ENCODE measurements around the gene AMFR. TPM values are rescaled to one million over a fixed set of nuclear protein-coding genes. Genes with fewer than 3 reads are reported as not detected.

Gene AMFR
- total RNA-seq, 1 experiment from 2014 or later = 25.6 TPM

- Mint-ChIP-seq H3K36me3 (ENCODE audit: insufficient read depth in 1 of 3, low read depth in 3 of 3) (peaks cover 10 to 16% (median 12%) of the 10 kb centered on the region in 3 experiments; a peak in 6 of 7 replicates), H3K4me3 (no peak overlapping the region), H3K9me3 (no peaks in the 10 kb centered on the region), H3K27me3 (ENCODE audit: low read depth) (no peaks in the 10 kb centered on the region), H3K4me1 (peaks cover 2 to 14% of the 10 kb centered on the region in 2 experiments), H3K27ac (no peak overlapping the region)
- H2BK5ac ChIP-seq (ENCODE audit: insufficient read length, low read length) = no peak overlapping the region
- H3T11ph ChIP-seq (ENCODE audit: low read length) = no peak overlapping the region
- no peak for DNase-seq
- TF ChIP-seq CTCF (conservative IDR thresholded peaks at IDR 0.05) = no peak
- H3K27me3 ChIP-seq (ENCODE audit: insufficient read depth, low read length) = no peaks in the 10 kb centered on the region
- H3K56ac ChIP-seq (ENCODE audit: insufficient read length, low read depth, low read length) = no peak overlapping the region
- no peak overlapping the region for H3K27ac ChIP-seq (ENCODE audit: insufficient read length, low read depth, low read length)
- H3K79me1 ChIP-seq (ENCODE audit: insufficient read depth, low read depth, low read length, poor library complexity, severe bottlenecking) = no peaks in the 10 kb centered on the region
- WGBS (ENCODE audit: extremely low coverage, insufficient read length, low lambda C conversion rate) = no CpG with 5 or more reads among the region's 6 CpGs
- no peak overlapping the region for H4K5ac ChIP-seq (ENCODE audit: insufficient read length, low read depth, low read length)
- H3K23ac ChIP-seq (ENCODE audit: insufficient read length, low read depth, low read length) = no peak overlapping the region
- no peak overlapping the region for H3K14ac ChIP-seq (ENCODE audit: insufficient read depth, low read length)
- no peaks in the 10 kb centered on the region for H3K23me2 ChIP-seq (ENCODE audit: insufficient read length, low read depth, low read length, poor library complexity, severe bottlenecking)
- no peak overlapping the region for H4K91ac ChIP-seq (ENCODE audit: insufficient read length, low read depth, low read length)
- no peaks in the 10 kb centered on the region for H3K4me1 ChIP-seq (ENCODE audit: insufficient read depth, low read length)
- no peak overlapping the region for H2BK12ac ChIP-seq (ENCODE audit: insufficient read length, low read depth, low read length)
- H2AK5ac ChIP-seq (ENCODE audit: insufficient read length, low read length) = no peak overlapping the region
- H2AFZ ChIP-seq (ENCODE audit: low read length) = no peak overlapping the region
- no peaks in the 10 kb centered on the region for H3K79me2 ChIP-seq (ENCODE audit: insufficient read depth, low read length)
- no peak overlapping the region for H2BK15ac ChIP-seq (ENCODE audit: low read depth, low read length)
- no peaks in the 10 kb centered on the region for H3K9me3 ChIP-seq (ENCODE audit: control insufficient read depth, low read depth, low read length)
- H2BK20ac ChIP-seq (ENCODE audit: low read depth, low read length, poor library complexity, severe bottlenecking) = no peak overlapping the region
- no peak overlapping the region for H4K8ac ChIP-seq (replicated peaks; ENCODE audit: insufficient read length, low read depth, low read length)
- H3K18ac ChIP-seq (ENCODE audit: insufficient read length, low read depth, low read length) = no peak overlapping the region
- H2BK120ac ChIP-seq (ENCODE audit: low read depth, low read length, poor library complexity, severe bottlenecking) = no peak overlapping the region
- H3K9ac ChIP-seq (ENCODE audit: extremely low read depth, insufficient read length, low read length) = no peak overlapping the region
- no peak overlapping the region for H3K4me2 ChIP-seq (ENCODE audit: insufficient read depth, insufficient read length, low read length)
- no peaks in the 10 kb centered on the region for H4K20me1 ChIP-seq (ENCODE audit: control insufficient read depth, insufficient read depth, insufficient read length)
- H3K4ac ChIP-seq (ENCODE audit: low read depth, low read length) = no peak overlapping the region
Observed at GRCh38 chr16:56363181-56363716, 62.1 kb downstream of the AMFR start.
